HG03139 (cell line): ENCODE measurements around the gene EMILIN2.
"Not testable (repeated sequence)": the region's sequence is repeated elsewhere in the genome, so short reads cannot be mapped to it uniquely, and the experiment has no call there.

Experiments used
- ATAC-seq: cut with Tn5 transposase; IDR thresholded peaks from one replicate; pipeline ENCODE4 v1.9.1; 2021; ENCODE audit not compliant: unreplicated experiment

Gene EMILIN2

GRCh38 chr18:2843146-2843545, 3.7 kb upstream of the EMILIN2 start:
- no peak for ATAC-seq

GRCh38 chr18:2845172-2845571, 1.6 kb upstream of the EMILIN2 start:
- ATAC-seq: no peak

GRCh38 chr18:2847317-2848246, 776 bp downstream of the EMILIN2 start:
- ATAC-seq: no peak

DNA sequence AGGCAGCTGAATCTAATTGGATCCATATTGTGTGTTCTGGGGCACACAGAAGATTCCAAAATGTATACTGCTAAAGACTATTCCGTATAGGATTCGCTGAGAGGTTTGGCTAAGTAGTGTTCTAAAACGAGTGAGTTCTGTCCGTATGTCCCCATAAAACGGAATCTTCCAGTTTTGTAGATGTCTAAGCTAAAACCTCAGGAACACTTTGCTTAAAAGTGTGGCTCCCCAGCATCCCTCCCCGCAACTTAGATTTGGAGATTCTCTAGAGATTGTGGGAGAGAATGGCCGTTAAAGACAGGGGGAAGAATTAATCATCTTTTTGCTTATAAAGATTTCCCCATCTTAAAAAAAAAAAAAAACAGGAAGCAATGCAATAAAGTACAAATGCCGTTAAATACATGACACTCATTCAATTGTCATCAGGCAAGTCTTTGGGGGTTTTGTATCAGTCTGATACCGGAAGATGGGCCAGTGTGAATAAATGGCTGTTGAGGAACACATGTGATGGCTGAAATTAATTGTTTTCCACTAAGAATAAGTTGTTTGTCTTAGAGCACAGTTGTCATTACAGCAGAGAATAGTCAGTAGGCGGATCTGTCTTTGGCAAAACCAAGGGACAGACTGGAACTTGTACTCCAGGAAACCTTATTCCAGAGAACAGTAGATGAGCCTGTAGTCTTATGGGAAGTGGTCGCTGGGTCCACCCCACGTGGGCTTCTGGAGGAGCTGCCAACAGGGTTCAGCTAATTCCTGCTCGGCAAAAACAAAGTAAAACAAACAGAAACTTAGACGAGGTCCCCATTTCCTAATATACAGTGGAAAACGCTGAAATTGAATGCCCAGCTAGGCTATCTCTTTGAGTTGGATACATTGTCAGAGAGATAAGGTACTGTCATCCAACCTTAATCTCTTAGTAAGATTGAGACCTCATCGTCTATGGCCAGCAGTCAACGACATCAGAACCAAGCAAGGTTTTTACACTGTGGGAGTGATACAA, 1.7 kb downstream of the EMILIN2 start:
- ATAC-seq: no peak

DNA sequence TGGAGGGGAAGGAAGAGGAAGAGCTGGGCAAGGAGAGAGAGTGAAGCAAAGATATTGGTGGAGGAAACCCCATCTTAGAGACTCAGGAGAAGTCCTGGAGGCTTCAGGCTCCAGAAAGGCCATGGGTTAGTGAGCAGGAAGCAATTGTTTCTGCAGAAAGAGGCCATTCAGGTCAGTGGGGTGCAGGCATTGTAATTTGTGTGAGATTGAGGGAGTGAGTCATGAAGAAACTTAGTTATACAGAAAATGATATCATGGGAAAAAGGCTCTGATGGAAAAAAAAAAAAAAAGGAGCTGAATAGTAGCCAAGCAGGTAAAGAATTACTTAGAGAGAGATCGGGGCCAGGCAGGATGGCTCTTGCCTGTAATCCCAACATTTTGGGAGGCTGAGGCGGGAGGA, 4.0 kb downstream of the EMILIN2 start:
- ATAC-seq: no peak

DNA sequence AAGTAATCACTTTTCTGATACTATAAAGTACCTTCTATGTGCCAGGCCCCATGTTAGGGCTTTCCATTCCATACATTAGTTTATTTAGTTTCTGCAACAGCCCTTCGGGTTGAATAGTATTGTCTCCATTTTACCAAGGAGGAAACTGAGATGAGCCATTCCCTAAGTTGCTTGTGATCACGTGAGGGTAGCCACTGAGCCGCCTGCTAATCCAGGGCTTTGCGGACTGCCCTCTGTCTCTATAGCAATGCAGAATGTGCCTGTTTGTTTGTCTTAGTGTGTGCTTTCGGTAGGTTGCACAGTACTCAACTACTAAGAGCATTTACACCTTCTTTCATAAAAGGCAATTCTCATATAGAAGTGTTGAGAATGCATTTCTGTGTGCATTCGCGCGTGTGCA, 5.0 kb downstream of the EMILIN2 start:
- ATAC-seq: no peak

DNA sequence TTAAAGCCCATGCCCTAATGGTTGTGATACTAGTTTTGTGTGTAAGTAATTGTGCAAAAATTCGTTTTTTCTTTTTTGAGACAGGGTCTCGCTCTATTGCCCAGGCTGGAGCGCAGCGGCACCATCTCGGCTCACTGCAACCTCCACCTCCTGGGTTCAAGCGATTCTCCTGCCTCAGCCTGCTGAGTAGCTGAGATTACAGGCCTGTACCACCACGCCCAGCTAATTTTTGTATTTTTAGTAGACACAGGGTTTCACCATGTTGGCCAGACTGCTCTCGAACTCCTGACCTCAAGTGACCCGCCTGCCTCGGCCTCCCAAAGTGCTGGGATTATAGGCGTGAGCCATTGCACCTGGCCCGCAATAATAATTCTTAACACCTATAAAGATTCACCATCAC, 5.7 kb downstream of the EMILIN2 start:
- not testable (repeated sequence) for ATAC-seq

DNA sequence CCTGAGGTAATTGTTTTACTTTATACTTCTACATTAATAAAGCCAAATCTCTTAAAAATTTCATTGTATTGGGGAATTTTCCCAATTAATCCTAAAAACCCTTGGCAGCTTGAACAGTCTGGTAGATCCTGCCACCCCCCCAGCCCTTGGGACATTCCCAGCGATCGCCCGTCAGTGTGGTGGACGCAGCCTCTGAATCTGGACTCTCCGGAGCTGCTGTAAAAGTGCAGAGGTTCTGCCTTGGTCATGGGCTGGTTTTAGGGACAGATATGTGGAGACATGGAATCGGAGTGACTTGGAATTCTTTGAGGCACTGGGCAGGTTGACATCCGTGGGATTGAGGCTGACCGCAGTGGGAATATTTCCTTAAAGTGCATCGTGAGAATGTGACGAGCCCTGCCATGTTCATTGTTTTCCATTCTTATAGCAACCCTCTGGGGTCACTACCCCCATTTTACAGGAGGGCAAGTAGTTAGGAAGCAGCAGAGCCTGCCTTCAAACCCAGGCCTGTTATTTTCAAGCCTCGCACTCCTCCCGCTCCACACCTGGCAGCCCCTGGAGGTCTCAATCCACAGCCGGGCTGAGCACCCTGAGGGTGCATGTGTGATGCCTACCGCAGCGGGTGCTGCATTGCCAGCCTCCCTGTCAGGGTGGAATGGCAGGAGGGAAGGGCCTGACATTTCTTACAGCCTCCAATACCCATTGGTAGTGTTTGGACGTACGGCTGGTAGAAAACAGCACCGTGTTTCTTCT, 6.5 kb downstream of the EMILIN2 start:
- ATAC-seq: no peak

DNA sequence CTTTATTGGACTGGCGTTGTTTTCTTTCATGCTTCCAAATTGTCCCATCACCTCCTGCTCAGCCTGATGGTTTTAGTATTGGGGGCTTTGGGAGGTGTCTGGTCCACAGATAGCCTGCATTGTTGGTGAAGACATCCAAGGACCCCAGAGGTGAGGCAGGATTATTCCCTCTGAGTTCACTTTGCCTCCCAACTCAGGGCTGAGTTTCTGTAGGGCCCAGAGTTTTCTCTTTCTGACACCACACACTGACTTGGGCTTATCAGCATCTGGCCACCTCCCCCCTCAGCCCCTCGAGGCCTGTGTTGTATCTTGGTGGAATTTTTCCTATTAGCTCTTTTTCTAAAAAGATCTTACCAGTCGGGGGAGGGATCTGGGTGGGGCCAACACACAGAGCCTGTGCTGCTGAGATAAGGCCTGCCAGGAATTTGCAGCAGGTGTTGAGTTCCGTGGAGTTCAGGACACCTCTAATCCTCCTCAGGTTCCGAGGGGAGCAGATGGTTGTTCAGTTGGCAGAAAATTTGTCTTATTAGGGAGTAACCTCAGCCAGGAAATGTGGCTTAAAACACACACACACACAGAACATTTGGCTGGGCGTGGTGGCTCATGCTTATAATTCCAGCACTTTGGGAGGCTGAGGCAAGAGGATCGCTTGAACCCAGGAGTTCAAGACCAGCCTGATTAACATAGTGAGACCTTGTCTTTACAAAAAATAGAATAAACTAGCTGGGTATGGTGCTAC, 7.3 kb downstream of the EMILIN2 start:
- ATAC-seq: no peak

GRCh38 chr18:2854875-2855274, 8.1 kb downstream of the EMILIN2 start:
- ATAC-seq: no peak

- ATAC-seq: no peak
Measured at GRCh38 chr18:2855560-2856350, 8.9 kb downstream of the EMILIN2 start.

DNA sequence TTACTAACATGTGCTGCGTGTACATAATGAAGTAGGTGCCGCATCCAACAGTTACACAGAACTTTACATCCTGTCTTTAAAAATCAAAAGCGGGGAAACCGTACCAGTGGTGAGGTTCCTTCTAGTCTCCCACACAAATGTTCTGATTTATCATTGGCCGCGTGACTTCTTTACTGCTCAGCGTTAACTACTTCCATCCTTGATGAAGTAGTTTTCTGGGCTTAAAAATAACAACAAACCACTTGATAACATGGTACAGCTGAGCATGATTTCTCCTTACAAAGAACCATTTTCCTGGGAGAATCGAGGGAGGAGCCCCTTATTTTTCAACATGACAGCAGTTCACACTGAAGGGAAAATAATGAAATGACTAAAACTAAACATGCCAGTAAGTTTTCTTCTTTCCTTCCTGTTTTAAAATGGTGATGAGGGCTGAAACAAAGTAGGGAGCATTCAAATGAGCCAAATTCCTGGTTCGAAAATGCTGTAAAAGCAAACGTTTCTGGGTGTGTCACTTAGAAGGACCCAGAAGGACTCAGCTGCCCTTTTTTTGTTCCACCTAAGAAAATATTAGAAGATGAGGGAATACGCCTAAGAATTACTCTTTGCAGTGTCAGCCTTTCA, 9.9 kb downstream of the EMILIN2 start:
- ATAC-seq: no peak

DNA sequence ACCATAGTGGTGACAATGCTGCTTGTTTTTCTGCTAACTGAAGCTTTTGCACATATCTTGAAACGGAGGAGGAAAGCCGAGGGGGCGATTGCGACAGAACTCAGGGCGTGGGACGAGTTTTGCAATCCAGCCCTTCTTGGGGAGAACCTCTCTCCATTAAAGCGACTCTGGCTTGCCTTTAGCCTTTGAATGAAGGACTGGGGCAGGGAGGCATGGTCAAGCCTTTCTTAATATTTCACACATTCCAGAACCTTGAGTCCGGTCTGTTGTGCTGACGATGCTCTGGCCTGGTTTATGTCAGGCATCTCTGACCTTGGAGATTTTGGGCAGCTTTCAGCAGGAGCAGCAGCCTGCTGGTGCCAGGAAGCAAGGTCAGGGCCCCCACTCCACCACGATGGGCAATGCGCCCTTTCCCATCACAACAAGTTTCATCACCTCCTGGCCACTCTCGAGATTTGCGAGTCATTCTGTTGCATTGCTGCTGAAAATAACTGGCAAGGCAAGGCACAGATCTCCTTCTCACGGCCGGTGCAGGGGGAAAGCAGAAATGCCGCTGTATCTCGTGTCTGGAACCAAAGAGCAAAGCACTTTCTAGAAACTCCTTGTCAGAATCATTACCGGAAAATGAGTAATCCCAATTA, 10.8 kb downstream of the EMILIN2 start:
- no peak for ATAC-seq

- ATAC-seq: not testable (repeated sequence)
Measured at GRCh38 chr18:2860397-2860796, 13.6 kb downstream of the EMILIN2 start.

GRCh38 chr18:2863997-2864396, 17.2 kb downstream of the EMILIN2 start:
- not testable (repeated sequence) for ATAC-seq

- ATAC-seq: not testable (repeated sequence)
Measured at GRCh38 chr18:2866465-2866864, 19.7 kb downstream of the EMILIN2 start.

GRCh38 chr18:2869207-2869606, 22.4 kb downstream of the EMILIN2 start:
- ATAC-seq: no peak

GRCh38 chr18:2871111-2871720, 24.4 kb downstream of the EMILIN2 start:
- no peak for ATAC-seq
